Naive thymus-derived CD4-positive, alpha-beta T cell (primary cell): ENCODE results near the gene ZDHHC6. TPM values are rescaled to one million over a fixed set of nuclear protein-coding genes. Genes with fewer than 3 reads are reported as not detected.

Experiments
- ATAC-seq: fragments of 150-1000 bp; cut with Tn5 transposase; 2 replicates; pipeline ENCODE4 v1.10.0; 2021; ENCODE audit warnings: mild to moderate bottlenecking, moderate library complexity
- CTCF ChIA-PET: fragments of 350-600 bp; sonication (Branson Sonifier 250); formaldehyde crosslinking; loops from one replicate; lab custom pipeline; 2021; ENCODE audit warnings: antibody characterized with exemption; lab: Charles Lee
- POLR2A ChIA-PET: fragments of 350-600 bp; sonication (Branson Sonifier 250); formaldehyde crosslinking; loops from one replicate; lab custom pipeline; 2021; ENCODE audit warnings: antibody characterized with exemption, inconsistent platforms; lab: Charles Lee
- DNase-seq, 9 donors: peaks; one replicate each; pipeline versions ENCODE4 v3.0.0 to v3.0.0-alpha.2; 2020 to 2022; ENCODE audit warnings: mixed read lengths in 1 of 9
- H3K27ac ChIP-seq: one replicate; pipeline ENCODE4 v1.7.0; 2013; ENCODE audit warnings: mild to moderate bottlenecking, low read depth, low read length, moderate library complexity
- H3K27me3 ChIP-seq, 2 donors: one replicate each; pipeline ENCODE4 v1.7.0; 2013; ENCODE audit warnings: low read length in 2 of 2, mild to moderate bottlenecking in 2 of 2, moderate library complexity in 2 of 2; ENCODE audit not compliant: control insufficient read depth in 2 of 2, insufficient read depth in 2 of 2
- H3K36me3 ChIP-seq, 3 experiments: 1 replicate in 2 of 3; 2 replicates in 1 of 3; pipeline ENCODE4 v1.7.0; 2013; ENCODE audit warnings: low read length in 3 of 3, mild to moderate bottlenecking in 3 of 3, moderate library complexity in 1 of 3; ENCODE audit not compliant: insufficient read depth in 3 of 3, control insufficient read depth in 2 of 3
- H3K4me1 ChIP-seq, 2 donors: one replicate each; pipeline ENCODE4 v1.7.0; 2013; ENCODE audit warnings: low read length in 2 of 2, mild to moderate bottlenecking in 2 of 2, moderate library complexity in 1 of 2; ENCODE audit not compliant: control insufficient read depth in 2 of 2, insufficient read depth in 2 of 2
- H3K4me3 ChIP-seq: 2 replicates; pipeline ENCODE4 v1.7.0; 2013; ENCODE audit warnings: mild to moderate bottlenecking, low read length
- H3K9me3 ChIP-seq, 3 experiments: 1 replicate in 2 of 3; 2 replicates in 1 of 3; pipeline ENCODE4 v1.7.0; 2013; ENCODE audit warnings: low read length in 3 of 3; ENCODE audit not compliant: control insufficient read depth in 2 of 3
- H3K27ac Mint-ChIP-seq, 9 donors: one replicate each; pipeline ENCODE4 v1.8.0; 2020 to 2022; ENCODE audit warnings: mixed read lengths in 9 of 9, mild to moderate bottlenecking in 8 of 9, moderate library complexity in 5 of 9, inconsistent platforms in 2 of 9
- H3K27me3 Mint-ChIP-seq, 5 donors: one replicate each; pipeline ENCODE4 v1.8.0; 2021 to 2022; ENCODE audit warnings: mixed read lengths in 5 of 5, mild to moderate bottlenecking in 1 of 5
- H3K36me3 Mint-ChIP-seq, 5 donors: one replicate each; pipeline ENCODE4 v1.8.0; 2020 to 2022; ENCODE audit warnings: mixed read lengths in 5 of 5, mild to moderate bottlenecking in 3 of 5, inconsistent platforms in 1 of 5
- H3K4me1 Mint-ChIP-seq, 7 donors: one replicate each; pipeline ENCODE4 v1.8.0; 2020 to 2022; ENCODE audit warnings: mixed read lengths in 7 of 7, mild to moderate bottlenecking in 3 of 7, inconsistent platforms in 1 of 7
- H3K4me3 Mint-ChIP-seq, 10 donors: one replicate each; pipeline ENCODE4 v1.8.0; 2020 to 2022; ENCODE audit warnings: mild to moderate bottlenecking in 10 of 10, mixed read lengths in 10 of 10, moderate library complexity in 6 of 10, inconsistent platforms in 2 of 10
- H3K9me3 Mint-ChIP-seq, 11 donors: one replicate each; pipeline ENCODE4 v1.8.0; 2020 to 2022; ENCODE audit warnings: mixed read lengths in 11 of 11, mild to moderate bottlenecking in 4 of 11, inconsistent platforms in 1 of 11, moderate library complexity in 1 of 11
- intact Hi-C, 2 donors: fragments of 100-400 bp; cut with micrococcal nuclease; formaldehyde crosslinking; loops; one replicate each; pipeline ENCODE4 v1.15.1; 2023
- polyA plus RNA-seq, 2 donors: library from polyadenylated mRNA; unstranded; fragments of 300-500 nt; fragmentation: Illumina TruSeq; gene quantifications; one replicate each; pipeline ENCODE4 v1.2.3, GENCODE V29; 2021
- total RNA-seq, 6 experiments: library from RNA in 5 of 6; stranded (reverse) in 5 of 6; gene quantifications; 1 replicate in 5 of 6; 2 replicates in 1 of 6; pipeline ENCODE4 v1.2.3 and lab custom pipeline; 2021 to 2026

The ZDHHC6 gene
- total and polyA plus RNA-seq, 7 experiments from 2014 or later: 29.9 to 66.3 (median 44.8) TPM

GRCh38 chr10:112447620-112447928, 860 bp upstream of the ZDHHC6 start:
- ATAC-seq (no peak), DNase-seq (no peak)
- Histone ChIP-seq H3K27me3 (no peaks in the 10 kb centered on the region), H3K9me3 (no peaks in the 10 kb centered on the region), H3K36me3 (peaks cover 0 to 21% (median 3%) of the 10 kb centered on the region in 3 experiments), H3K4me3 (peak overlapping the region; percentile 85), H3K4me1 (peaks cover 23 to 25% of the 10 kb centered on the region in 2 donors), H3K27ac (peak overlapping the region; percentile 90)
- H3K27me3 Mint-ChIP-seq: no peaks in the 10 kb centered on the region
- intact Hi-C loops: loop anchor here (1.0 to 10.0 kb wide), 8 partner anchors 25 to 1950 kb away; partner anchors contain the start of genes DCLRE1A (in 2 of the 2), DUSP5 (in 2 of the 2), NHLRC2 (in 2 of the 2) and BBIP1 (in 1 of the 2)
- ChIA-PET CTCF (interaction anchor here (0.5 kb wide), 1 partner anchor 28 kb away, joined by 3 read pairs; no protein-coding TSS in a partner anchor), POLR2A (interaction anchor here (0.7 to 2.5 kb wide), 9 partner anchors 9 to 264 kb away, joined by 3 to 22 read pairs (median 4); partner anchors contain the start of genes ACSL5 and GPAM)
- peak overlapping the region; percentile 95 to 100 (median 99) for H3K27ac Mint-ChIP-seq
- H3K36me3 Mint-ChIP-seq: peaks cover 4 to 14% (median 7%) of the 10 kb centered on the region in 5 donors
- no peaks in the 10 kb centered on the region for H3K9me3 Mint-ChIP-seq
- H3K4me3 Mint-ChIP-seq: peak overlapping the region; percentile 92 to 100 (median 96)
- peaks cover 29 to 76% (median 60%) of the 10 kb centered on the region in 7 donors for H3K4me1 Mint-ChIP-seq

- peaks cover 23 to 25% of the 10 kb centered on the region in 2 donors for H3K4me1 ChIP-seq
- DNase-seq: peak in 1 of 9 donors; percentile 4
- H3K4me3 ChIP-seq: peak overlapping the region; percentile 85
- Mint-ChIP-seq H3K27ac (peak overlapping the region; percentile 95 to 100 (median 99)), H3K9me3 (no peaks in the 10 kb centered on the region), H3K4me1 (peaks cover 29 to 79% (median 68%) of the 10 kb centered on the region in 7 donors), H3K36me3 (peaks cover 5 to 14% (median 10%) of the 10 kb centered on the region in 5 donors), H3K4me3 (peak overlapping the region; percentile 92 to 100 (median 96)), H3K27me3 (no peaks in the 10 kb centered on the region)
- peaks cover 2 to 34% (median 6%) of the 10 kb centered on the region in 3 experiments for H3K36me3 ChIP-seq
- peak overlapping the region; percentile 90 for H3K27ac ChIP-seq
- no peaks in the 10 kb centered on the region for H3K9me3 ChIP-seq
- H3K27me3 ChIP-seq: no peaks in the 10 kb centered on the region
- intact Hi-C loops: loop anchor here (1.0 to 10.0 kb wide), 10 partner anchors 8 to 1949 kb away; partner anchors contain the start of genes DCLRE1A (in 2 of the 2), DUSP5 (in 2 of the 2), NHLRC2 (in 2 of the 2) and BBIP1 (in 1 of the 2)
- ChIA-PET POLR2A (interaction anchor here (1.0 to 2.5 kb wide), 5 partner anchors 14 to 263 kb away, joined by 3 to 22 read pairs (median 6); partner anchors contain the start of genes ACSL5 and GPAM), CTCF (no interaction called here)
- ATAC-seq: no peak
Measured at GRCh38 chr10:112446055-112446854, 459 bp downstream of the ZDHHC6 start.

GRCh38 chr10:112442063-112442462, 4.7 kb downstream of the ZDHHC6 start:
- DNase-seq: no peak
- Mint-ChIP-seq H3K27ac (peak overlapping the region in 2 of 9 donors; percentile 5 to 11), H3K27me3 (no peaks in the 10 kb centered on the region), H3K9me3 (no peaks in the 10 kb centered on the region), H3K4me3 (no peak overlapping the region), H3K4me1 (peaks cover 16 to 55% (median 51%) of the 10 kb centered on the region in 7 donors), H3K36me3 (peaks cover 5 to 23% (median 16%) of the 10 kb centered on the region in 5 donors)
- Histone ChIP-seq H3K36me3 (peaks cover 2 to 52% (median 20%) of the 10 kb centered on the region in 3 experiments), H3K27ac (no peak overlapping the region), H3K27me3 (no peaks in the 10 kb centered on the region), H3K4me3 (no peak overlapping the region), H3K9me3 (no peaks in the 10 kb centered on the region), H3K4me1 (peaks cover 9 to 15% of the 10 kb centered on the region in 2 donors)
- intact Hi-C loops: loop anchor here (10.0 kb wide), 1 partner anchor 1413 kb away; the partner anchor contains the start of genes DCLRE1A (in 2 of the 2) and NHLRC2 (in 2 of the 2)
- no peak for ATAC-seq
- ChIA-PET CTCF (no interaction called here), POLR2A (no interaction called here)

- DNase-seq (no peak), ATAC-seq (no peak)
- Histone ChIP-seq H3K27ac (no peak overlapping the region), H3K4me1 (peaks cover 9 to 15% of the 10 kb centered on the region in 2 donors), H3K36me3 (peaks cover 2 to 55% (median 21%) of the 10 kb centered on the region in 3 experiments), H3K9me3 (no peaks in the 10 kb centered on the region), H3K4me3 (no peak overlapping the region), H3K27me3 (no peaks in the 10 kb centered on the region)
- Mint-ChIP-seq H3K4me1 (peaks cover 16 to 54% (median 46%) of the 10 kb centered on the region in 7 donors), H3K36me3 (peaks cover 5 to 21% (median 16%) of the 10 kb centered on the region in 5 donors), H3K4me3 (no peak overlapping the region), H3K9me3 (no peaks in the 10 kb centered on the region), H3K27ac (no peak overlapping the region), H3K27me3 (no peaks in the 10 kb centered on the region)
- ChIA-PET CTCF (no interaction called here), POLR2A (no interaction called here)
- intact Hi-C loops: loop anchor here (10.0 kb wide), 1 partner anchor 1413 kb away; the partner anchor contains the start of genes DCLRE1A (in 2 of the 2) and NHLRC2 (in 2 of the 2)
Measured at GRCh38 chr10:112441520-112441919, 5.2 kb downstream of the ZDHHC6 start.

GRCh38 chr10:112438356-112438755, 8.4 kb downstream of the ZDHHC6 start:
- H3K27ac ChIP-seq: no peak overlapping the region
- DNase-seq: no peak
- no peak overlapping the region for H3K4me3 ChIP-seq
- H3K4me3 Mint-ChIP-seq: no peak overlapping the region
- no peaks in the 10 kb centered on the region for H3K9me3 ChIP-seq
- H3K4me1 Mint-ChIP-seq: peaks cover 5 to 28% (median 19%) of the 10 kb centered on the region in 7 donors
- H3K27me3 Mint-ChIP-seq: no peaks in the 10 kb centered on the region
- ChIA-PET POLR2A (no interaction called here), CTCF (interaction anchor here (0.6 kb wide), 1 partner anchor 300 kb away, joined by 3 read pairs; no protein-coding TSS in a partner anchor)
- H3K9me3 Mint-ChIP-seq: no peaks in the 10 kb centered on the region
- H3K4me1 ChIP-seq: no peaks in the 10 kb centered on the region
- H3K36me3 ChIP-seq: peaks cover 2 to 57% (median 37%) of the 10 kb centered on the region in 3 experiments
- H3K27me3 ChIP-seq: no peaks in the 10 kb centered on the region
- ATAC-seq: no peak
- intact Hi-C loops: loop anchor here in 1 of 2 donors (1.0 to 5.0 kb wide), 2 partner anchors 8 to 34 kb away; partner anchors contain the start of gene ZDHHC6
- H3K36me3 Mint-ChIP-seq: peaks cover 4 to 22% (median 17%) of the 10 kb centered on the region in 5 donors
- no peak overlapping the region for H3K27ac Mint-ChIP-seq

GRCh38 chr10:112434988-112435619, 11.6 kb downstream of the ZDHHC6 start:
- POLR2A ChIA-PET: no interaction called here
- peaks cover 0 to 64% (median 32%) of the 10 kb centered on the region in 3 experiments for H3K36me3 ChIP-seq

More at GRCh38 chr10:112434988-112435619, 11.6 kb downstream of the ZDHHC6 start:
- Histone ChIP-seq H3K27ac (no peak overlapping the region), H3K9me3 (no peaks in the 10 kb centered on the region), H3K4me3 (no peak overlapping the region), H3K27me3 (no peaks in the 10 kb centered on the region), H3K4me1 (no peaks in the 10 kb centered on the region)
- Mint-ChIP-seq H3K9me3 (no peaks in the 10 kb centered on the region), H3K36me3 (peaks cover 4 to 24% (median 13%) of the 10 kb centered on the region in 5 donors), H3K4me3 (no peak overlapping the region), H3K4me1 (peaks cover 0 to 5% (median 3%) of the 10 kb centered on the region in 7 donors), H3K27ac (peak overlapping the region in 1 of 9 donors; percentile 78), H3K27me3 (no peaks in the 10 kb centered on the region)
- DNase-seq (peak in 2 of 9 donors; percentile 5 to 27), ATAC-seq (no peak)
- CTCF ChIA-PET: interaction anchor here (0.6 to 1.7 kb wide), 5 partner anchors 60 to 678 kb away, joined by 3 to 11 read pairs (median 3); no protein-coding TSS in a partner anchor
- intact Hi-C loops: loop anchor here (1.0 to 5.0 kb wide), 5 partner anchors 37 to 295 kb away; no protein-coding TSS in a partner anchor
